GM21576 (cell line): ENCODE data around the gene NOVA2.
"Not testable (repeated sequence)": the region's sequence is repeated elsewhere in the genome, so short reads cannot be mapped to it uniquely, and the experiment has no call there.

Source experiments
- ATAC-seq: cut with Tn5 transposase; IDR thresholded peaks from one replicate; pipeline ENCODE4 v1.9.1; 2021; ENCODE audit warnings: mild to moderate bottlenecking, moderate library complexity; ENCODE audit not compliant: unreplicated experiment

NOVA2 gene

DNA sequence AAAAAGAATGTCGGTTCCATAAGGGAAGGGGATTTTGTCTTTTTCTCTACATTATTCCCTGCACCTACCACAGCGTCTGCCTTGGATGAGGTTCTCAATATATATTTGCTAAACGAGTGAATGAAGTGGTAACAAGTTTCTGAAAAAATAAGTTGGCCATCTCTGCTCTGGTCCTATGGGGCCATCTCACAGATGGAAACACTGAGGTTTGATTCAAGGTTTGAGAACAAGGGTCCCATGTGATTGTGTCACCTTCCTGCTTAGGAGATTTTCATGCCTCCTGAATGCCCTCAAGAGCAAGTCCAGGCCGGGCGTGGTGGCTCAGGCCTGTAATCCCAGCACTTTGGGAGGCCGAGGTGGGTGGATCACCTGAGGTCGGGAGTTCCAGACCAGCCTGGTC lies 74.4 kb downstream of the NOVA2 start:
- no peak for ATAC-seq

GRCh38 chr19:45897261-45897812 lies 76.3 kb downstream of the NOVA2 start:
- ATAC-seq = no peak

DNA sequence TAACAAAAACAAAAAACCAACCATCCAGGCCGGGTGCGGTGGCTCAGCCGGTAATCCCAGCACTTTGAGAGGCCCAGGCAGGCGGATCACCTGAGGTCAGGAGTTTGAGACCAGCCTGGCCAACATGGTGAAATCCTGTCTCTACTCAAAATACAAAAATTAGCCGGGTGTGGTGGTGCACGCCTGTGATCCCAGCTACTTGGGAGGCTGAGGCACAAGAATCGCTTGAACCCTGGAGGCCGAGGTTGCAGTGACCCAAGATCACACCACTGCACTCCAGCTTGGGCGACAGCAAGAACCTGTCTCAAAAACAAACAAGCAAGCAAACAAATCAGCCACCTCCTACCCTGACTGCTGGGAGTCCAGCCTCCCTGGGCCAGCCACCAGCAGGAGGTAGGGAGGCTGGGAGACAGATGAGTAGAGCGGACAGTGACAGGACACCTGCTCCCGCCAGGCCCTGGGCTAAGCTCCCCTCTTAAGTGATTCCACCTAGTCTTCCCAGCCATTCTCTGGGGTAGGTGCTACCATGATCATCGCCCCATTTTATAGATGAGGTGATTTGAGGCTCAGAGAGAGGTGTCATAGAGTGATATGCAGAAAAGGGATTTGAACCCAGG lies 77.6 kb downstream of the NOVA2 start:
- ATAC-seq = not testable (repeated sequence)

- no peak for ATAC-seq
Measured at GRCh38 chr19:45895519-45895972, 78.1 kb downstream of the NOVA2 start.

- ATAC-seq = no peak
Measured at GRCh38 chr19:45890877-45891276, 82.8 kb downstream of the NOVA2 start.

GRCh38 chr19:45889210-45889885 lies 84.3 kb downstream of the NOVA2 start:
- ATAC-seq = no peak

GRCh38 chr19:45887200-45887710 lies 86.4 kb downstream of the NOVA2 start:
- no peak for ATAC-seq

GRCh38 chr19:45886427-45887199 lies 87.1 kb downstream of the NOVA2 start:
- ATAC-seq = peak; percentile 42

DNA sequence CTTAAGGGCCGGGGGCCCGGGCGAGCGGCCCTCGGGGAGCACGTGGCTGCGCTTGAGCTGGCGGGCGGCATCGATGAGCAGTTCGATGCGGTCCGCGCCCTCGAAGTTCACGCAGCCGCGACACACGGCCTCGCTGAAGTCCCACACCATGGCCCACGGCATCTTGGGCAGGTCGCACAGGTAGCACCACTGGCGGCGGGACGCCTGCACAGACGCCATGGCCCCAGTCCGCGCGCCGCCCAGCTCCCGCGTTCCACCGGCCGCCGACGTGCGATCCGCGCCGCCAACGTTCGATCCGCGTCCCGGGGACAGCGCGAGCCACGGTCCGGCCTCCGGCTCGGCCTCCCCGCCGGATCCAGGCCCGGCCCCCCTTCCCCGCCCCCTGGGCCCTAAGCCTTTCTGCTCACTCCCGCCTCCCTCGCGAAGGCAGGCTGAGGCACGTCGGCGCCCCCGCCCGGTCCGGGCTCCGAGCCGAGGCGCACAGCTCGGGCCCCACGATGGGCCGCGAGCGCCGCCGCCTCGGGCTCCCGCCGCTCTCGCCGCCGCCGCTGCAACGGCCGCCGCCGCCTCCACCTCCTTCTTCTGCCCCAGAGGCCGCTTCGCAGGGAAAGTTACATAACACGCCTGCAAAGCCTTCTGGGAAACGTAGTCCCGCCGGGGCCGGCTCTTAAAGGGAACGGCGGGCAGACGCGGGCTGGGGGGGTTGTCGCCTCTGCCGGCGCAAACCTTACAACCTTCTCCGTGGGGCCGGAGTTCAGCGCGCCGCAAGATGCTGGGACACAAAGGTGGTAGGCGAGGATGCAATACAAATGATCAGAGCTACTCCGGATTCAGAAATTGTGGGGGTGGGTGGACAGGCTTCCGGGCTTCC lies 87.9 kb downstream of the NOVA2 start, which contains the start of gene IRF2BP1:
Gene IRF2BP1, minus strand, starts transcription at position 586 of the 871 bp plus-strand sequence. Its CDS starts 367 bp downstream, at position 219.
- ATAC-seq = peak; percentile 45

DNA sequence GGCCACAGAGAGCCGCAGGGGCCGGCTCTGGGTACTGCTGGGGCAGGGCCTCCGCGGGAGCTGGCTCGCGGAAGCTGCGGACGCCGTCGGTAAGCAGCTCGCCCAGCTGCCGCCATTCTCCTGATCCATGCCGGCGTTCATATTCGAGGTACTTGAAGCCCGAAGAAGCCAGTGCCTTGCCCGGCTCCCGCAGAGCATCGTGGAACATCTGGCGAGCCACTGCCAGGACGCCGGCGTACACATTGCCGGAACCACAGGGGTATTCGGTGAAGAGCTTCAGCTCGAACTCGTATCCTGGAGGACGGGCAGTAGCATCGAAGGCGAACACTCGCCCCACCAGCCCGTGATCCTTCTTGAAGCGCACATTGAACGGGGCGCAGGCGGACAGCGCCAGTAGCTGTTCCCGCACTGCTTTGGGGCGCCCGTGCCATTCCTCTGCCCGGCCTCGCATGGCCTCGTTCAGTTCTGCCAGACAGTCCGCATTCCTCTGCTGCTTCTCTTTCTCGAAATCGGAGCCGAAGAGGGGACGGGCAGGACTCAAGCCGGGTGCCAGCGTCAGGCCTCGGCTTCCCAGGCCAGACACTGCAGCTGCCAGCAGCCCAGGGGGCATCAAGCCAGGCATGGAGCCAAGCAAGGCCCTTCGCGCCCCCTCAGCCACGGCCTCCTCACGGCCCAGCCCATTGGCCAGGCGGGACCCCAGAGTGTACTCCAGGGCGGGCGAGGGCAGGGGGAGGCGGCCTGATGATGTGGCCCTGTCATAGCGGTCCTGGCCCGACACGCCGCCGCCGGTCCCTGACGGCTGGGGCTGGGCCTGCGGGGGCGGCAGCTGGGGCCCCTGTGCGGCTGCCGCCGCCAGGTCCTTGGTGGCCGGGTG lies 88.7 kb downstream of the NOVA2 start:
- ATAC-seq = peak; percentile 6

DNA sequence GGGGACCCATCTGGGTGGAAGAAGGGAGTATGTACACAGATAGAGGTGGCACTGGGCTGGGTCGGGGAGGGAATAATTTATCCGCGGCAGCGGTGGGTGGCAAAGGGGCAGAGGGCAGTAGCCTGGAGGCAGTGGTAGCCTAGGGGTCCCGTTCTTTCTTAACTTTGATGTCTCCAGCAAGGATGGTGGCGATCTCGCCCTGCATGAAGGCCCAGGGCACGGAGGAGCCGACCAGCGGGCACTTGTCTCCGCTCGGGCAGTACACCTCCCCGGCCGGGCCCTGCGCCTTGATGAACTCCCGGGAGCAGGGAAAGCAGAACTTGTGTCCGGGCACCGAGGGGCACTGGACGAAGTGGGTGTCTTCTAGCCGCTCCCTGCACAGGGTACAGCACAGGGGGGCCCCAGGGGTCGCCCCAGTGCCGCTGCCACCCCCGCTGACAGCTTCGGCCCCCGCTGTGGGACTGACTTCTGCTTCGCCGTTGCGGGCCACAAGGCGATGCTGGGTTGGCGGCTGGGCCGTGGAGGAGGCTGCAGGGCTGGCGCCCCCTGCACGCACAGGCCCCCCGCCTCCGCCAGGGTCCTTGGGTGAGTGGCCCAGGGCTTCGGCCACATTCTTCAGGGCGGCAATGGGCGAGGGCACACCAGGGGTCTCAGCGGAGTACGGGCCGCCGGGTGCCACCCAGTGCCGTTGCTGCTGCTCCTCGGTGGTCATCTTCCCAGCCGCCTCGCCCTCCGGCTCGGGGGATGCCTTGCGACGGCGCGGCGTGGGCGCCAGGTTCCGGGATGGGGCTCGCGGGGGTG lies 89.6 kb downstream of the NOVA2 start:
- no peak for ATAC-seq
